ENCODE results near the gene SMCR8.

GRCh38 chr17:18277076-18277475 lies 38.0 kb upstream of the SMCR8 start:
- TF ChIP-seq CTCF (IDR thresholded peaks at IDR 0.05; ENCODE audit: insufficient read depth, low read depth, low read length) (no peak), EZH2 (IDR thresholded peaks at IDR 0.05; ENCODE audit: insufficient read depth, low read length) (no peak)
